Measurements from ENCODE around the gene ACCS.

The ACCS gene

GRCh38 chr11:44120169-44120568, 54.1 kb downstream of the ACCS start:
- peak; percentile 79 for TF ChIP-seq CTCF (conservative IDR thresholded peaks at IDR 0.05)
- no peak overlapping the region for H3K27ac ChIP-seq

GRCh38 chr11:44125598-44125997, 59.5 kb downstream of the ACCS start:
- no peak overlapping the region for H3K27ac ChIP-seq
- no peak for TF ChIP-seq CTCF (conservative IDR thresholded peaks at IDR 0.05)

GRCh38 chr11:44126304-44126703, 60.2 kb downstream of the ACCS start:
- no peak overlapping the region for H3K27ac ChIP-seq
- TF ChIP-seq CTCF (conservative IDR thresholded peaks at IDR 0.05): no peak

- TF ChIP-seq CTCF (conservative IDR thresholded peaks at IDR 0.05): no peak
- H3K27ac ChIP-seq: no peak overlapping the region
Measured at GRCh38 chr11:44127130-44127529, 61.1 kb downstream of the ACCS start.

GRCh38 chr11:44128729-44129128, 62.7 kb downstream of the ACCS start:
- TF ChIP-seq CTCF (conservative IDR thresholded peaks at IDR 0.05): no peak

GRCh38 chr11:44130751-44131150, 64.7 kb downstream of the ACCS start:
- TF ChIP-seq CTCF (conservative IDR thresholded peaks at IDR 0.05): no peak
- H3K27ac ChIP-seq: no peak overlapping the region

More at GRCh38 chr11:44128729-44129128, 62.7 kb downstream of the ACCS start:
- no peak overlapping the region for H3K27ac ChIP-seq

- H3K27ac ChIP-seq: peak overlapping the region; percentile 55; the same call in 1 of the 2 replicates
- TF ChIP-seq CTCF (conservative IDR thresholded peaks at IDR 0.05): peak; percentile 83
Measured at GRCh38 chr11:44133335-44133946, 67.4 kb downstream of the ACCS start.

All from VCaP (cell line).